Osteoblast (primary cell): ENCODE results near the gene ABCG2. TPM values are rescaled to one million over a fixed set of nuclear protein-coding genes. Genes with fewer than 3 reads are reported as not detected.

ENCODE experiments used
- DNase-seq: peaks from one replicate; pipeline ENCODE4 v3.0.0; 2011; ENCODE audit warnings: low spot score, mixed read lengths; ENCODE audit not compliant: insufficient read length; ENCODE audit errors: missing footprints
- H2AFZ ChIP-seq: 2 replicates; pipeline ENCODE4 v1.6.0; 2011; ENCODE audit warnings: mild to moderate bottlenecking, low read length
- H3K27ac ChIP-seq: 2 replicates; pipeline ENCODE4 v1.5.1; 2011; ENCODE audit warnings: mild to moderate bottlenecking, low read depth, low read length, moderate library complexity
- H3K27me3 ChIP-seq: 2 replicates; pipeline ENCODE4 v1.6.0; 2012; ENCODE audit warnings: mild to moderate bottlenecking, control low read depth, inconsistent platforms, low read length, moderate library complexity; ENCODE audit not compliant: insufficient read depth
- H3K36me3 ChIP-seq: 2 replicates; pipeline ENCODE4 v1.5.1; 2011; ENCODE audit warnings: mild to moderate bottlenecking, low read length, control low read depth, moderate library complexity; ENCODE audit not compliant: insufficient read depth
- H3K4me1 ChIP-seq: 2 replicates; pipeline ENCODE4 v1.5.1; 2011; ENCODE audit warnings: mild to moderate bottlenecking, low read length, control low read depth, moderate library complexity; ENCODE audit not compliant: insufficient read depth
- H3K4me2 ChIP-seq: 2 replicates; pipeline ENCODE4 v1.6.0; 2011; ENCODE audit warnings: mild to moderate bottlenecking, low read length; ENCODE audit not compliant: insufficient read depth
- H3K4me3 ChIP-seq: fragments of 200-600 bp; sonication (generic); 3 replicates; pipeline ENCODE4 v1.5.1; 2012; ENCODE audit warnings: mild to moderate bottlenecking, low read length, inconsistent platforms; ENCODE audit not compliant: insufficient read depth
- H3K79me2 ChIP-seq: 2 replicates; pipeline ENCODE4 v1.6.0; 2012; ENCODE audit warnings: mild to moderate bottlenecking, low read length, control low read depth, inconsistent platforms; ENCODE audit not compliant: insufficient read depth
- H3K9me3 ChIP-seq: 2 replicates; pipeline ENCODE4 v1.5.1; 2011; ENCODE audit warnings: low read depth, low read length, control low read depth
- H4K20me1 ChIP-seq: 2 replicates; pipeline ENCODE4 v1.6.0; 2012; ENCODE audit warnings: mild to moderate bottlenecking, low read length, control low read depth; ENCODE audit not compliant: insufficient read depth
- CTCF ChIP-seq: IDR thresholded peaks from 2 replicates; pipeline ENCODE4 v1.5.1; 2011; ENCODE audit warnings: mild to moderate bottlenecking, low read depth, low read length, moderate library complexity; ENCODE audit errors: extremely low read depth
- total RNA-seq: library from RNA; depleted of rRNA; stranded (reverse); fragments of >200 nt; gene quantifications from 2 replicates; pipeline ENCODE4 v1.2.3, GENCODE V29; 2012

The ABCG2 gene
- total RNA-seq, 1 donor = 0.36 TPM

- H4K20me1 ChIP-seq = no peaks in the 10 kb centered on the region
- DNase-seq = no peak
- peaks cover 17% of the 10 kb centered on the region for H3K36me3 ChIP-seq
- TF ChIP-seq CTCF = no peak
- no peak overlapping the region for H3K4me2 ChIP-seq
- no peaks in the 10 kb centered on the region for H3K27me3 ChIP-seq
- H2AFZ ChIP-seq = no peak overlapping the region
- H3K79me2 ChIP-seq = no peaks in the 10 kb centered on the region
- H3K4me3 ChIP-seq = no peak overlapping the region
- no peaks in the 10 kb centered on the region for H3K4me1 ChIP-seq
- no peak overlapping the region for H3K27ac ChIP-seq
- H3K9me3 ChIP-seq = no peaks in the 10 kb centered on the region
Observed at GRCh38 chr4:88080626-88081025, 77.8 kb downstream of the ABCG2 start.

GRCh38 chr4:88078579-88078978 is 79.9 kb downstream of the ABCG2 start:
- Histone ChIP-seq H3K4me2 (no peak overlapping the region), H3K27ac (no peak overlapping the region), H2AFZ (no peak overlapping the region), H3K9me3 (no peaks in the 10 kb centered on the region), H3K4me1 (no peaks in the 10 kb centered on the region), H3K79me2 (no peaks in the 10 kb centered on the region), H4K20me1 (no peaks in the 10 kb centered on the region), H3K4me3 (no peak overlapping the region), H3K36me3 (peaks cover 37% of the 10 kb centered on the region), H3K27me3 (no peaks in the 10 kb centered on the region)
- TF ChIP-seq CTCF = no peak
- no peak for DNase-seq

- Histone ChIP-seq H3K4me2 (no peak overlapping the region), H3K27ac (no peak overlapping the region), H3K9me3 (no peaks in the 10 kb centered on the region), H3K4me3 (no peak overlapping the region), H3K79me2 (no peaks in the 10 kb centered on the region), H2AFZ (no peak overlapping the region), H3K4me1 (no peaks in the 10 kb centered on the region), H4K20me1 (no peaks in the 10 kb centered on the region), H3K36me3 (peaks cover 37% of the 10 kb centered on the region), H3K27me3 (no peaks in the 10 kb centered on the region)
- no peak for DNase-seq
- TF ChIP-seq CTCF = no peak
Observed at GRCh38 chr4:88077911-88078524, 80.4 kb downstream of the ABCG2 start.

- no peak for TF ChIP-seq CTCF
- Histone ChIP-seq H3K36me3 (peaks cover 60% of the 10 kb centered on the region), H3K4me2 (no peak overlapping the region), H2AFZ (no peak overlapping the region), H3K27me3 (no peaks in the 10 kb centered on the region), H3K9me3 (no peaks in the 10 kb centered on the region), H3K4me3 (no peak overlapping the region), H4K20me1 (no peaks in the 10 kb centered on the region), H3K79me2 (no peaks in the 10 kb centered on the region), H3K27ac (no peak overlapping the region), H3K4me1 (no peaks in the 10 kb centered on the region)
- DNase-seq = no peak
Observed at GRCh38 chr4:88075336-88075735, 83.1 kb downstream of the ABCG2 start.
